Muscle layer of colon (tissue), 2 donors: ENCODE data around the gene AMPD3.

ENCODE experiments used
- H3K27ac ChIP-seq: one replicate; pipeline ENCODE4 v1.7.0; 2013; ENCODE audit warnings: low read depth, mild to moderate bottlenecking, low read length, moderate library complexity
- H3K27me3 ChIP-seq, 2 donors: one replicate each; pipeline ENCODE4 v1.7.0; 2013; ENCODE audit warnings: low read length in 2 of 2, mild to moderate bottlenecking in 2 of 2; ENCODE audit not compliant: insufficient read depth in 2 of 2, control insufficient read depth in 1 of 2
- H3K36me3 ChIP-seq: one replicate; pipeline ENCODE4 v1.7.0; 2013; ENCODE audit warnings: mild to moderate bottlenecking, low read length; ENCODE audit not compliant: insufficient read depth
- H3K4me1 ChIP-seq: one replicate; pipeline ENCODE4 v1.7.0; 2013; ENCODE audit warnings: mild to moderate bottlenecking, low read length; ENCODE audit not compliant: insufficient read depth
- H3K4me3 ChIP-seq, 2 donors: one replicate each; pipeline ENCODE4 v1.7.0; 2013; ENCODE audit warnings: low read length in 2 of 2, low read depth in 1 of 2, mild to moderate bottlenecking in 1 of 2, moderate library complexity in 1 of 2
- H3K9ac ChIP-seq: one replicate; pipeline ENCODE4 v1.7.0; 2013; ENCODE audit warnings: low read length
- H3K9me3 ChIP-seq: one replicate; pipeline ENCODE4 v1.7.0; 2013; ENCODE audit warnings: mild to moderate bottlenecking, low read length
- donor health status: abdominal sarcoma.
- donor health status: Adenocarcinoma of cecum.

The AMPD3 gene

DNA sequence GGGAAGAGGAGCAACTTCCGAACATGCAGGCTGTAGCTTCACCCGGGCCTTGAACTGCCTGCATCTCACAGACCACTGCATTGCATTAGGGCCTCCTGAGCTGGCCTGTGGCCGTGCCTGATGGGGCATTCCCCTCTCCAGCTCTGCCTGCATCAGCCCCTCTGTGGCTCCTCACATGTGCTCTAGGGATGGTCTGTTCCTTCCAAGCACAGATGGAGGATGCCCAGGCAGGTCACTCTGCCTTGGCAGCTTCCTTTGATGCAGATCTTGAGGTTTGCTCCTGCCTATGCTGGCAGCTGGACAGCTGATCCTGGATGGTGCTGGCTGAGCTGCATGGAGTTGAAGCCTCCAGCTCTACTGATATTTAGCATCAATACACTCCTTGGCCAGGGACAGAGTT, 28.5 kb downstream of the AMPD3 start:
- Histone ChIP-seq H3K27ac (no peak overlapping the region), H3K9me3 (no peaks in the 10 kb centered on the region), H3K27me3 (no peaks in the 10 kb centered on the region), H3K9ac (no peak overlapping the region), H3K36me3 (no peaks in the 10 kb centered on the region), H3K4me1 (no peaks in the 10 kb centered on the region), H3K4me3 (no peak overlapping the region)

GRCh38 chr11:10484461-10485180, 29.6 kb downstream of the AMPD3 start:
- H3K4me1 ChIP-seq, result no peaks in the 10 kb centered on the region
- no peaks in the 10 kb centered on the region for H3K9me3 ChIP-seq
- no peak overlapping the region for H3K27ac ChIP-seq
- H3K4me3 ChIP-seq, result no peak overlapping the region
- no peak overlapping the region for H3K9ac ChIP-seq
- no peaks in the 10 kb centered on the region for H3K27me3 ChIP-seq
- H3K36me3 ChIP-seq, result no peaks in the 10 kb centered on the region

DNA sequence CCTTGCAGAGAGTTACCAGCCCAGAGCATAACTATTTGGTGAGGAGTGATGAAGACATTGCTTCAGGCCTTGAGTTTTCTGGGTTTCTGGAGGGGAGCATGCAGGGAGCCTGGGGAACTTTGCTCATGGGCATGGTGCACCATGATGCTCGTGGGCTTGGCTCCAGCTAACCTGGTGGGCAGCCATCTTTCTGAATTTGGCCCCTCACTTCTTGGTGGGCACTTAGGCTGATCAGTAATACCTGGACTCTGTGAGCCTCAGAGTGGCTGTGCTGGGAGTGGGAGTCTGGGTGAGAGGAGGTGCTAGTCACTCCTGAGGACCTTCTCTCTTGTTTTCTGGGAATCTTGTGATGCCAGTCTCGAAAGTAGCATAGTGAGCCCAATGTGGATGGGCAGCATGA, 30.6 kb downstream of the AMPD3 start:
- Histone ChIP-seq H3K4me3 (no peak overlapping the region), H3K9ac (no peak overlapping the region), H3K9me3 (no peaks in the 10 kb centered on the region), H3K27ac (no peak overlapping the region), H3K4me1 (peaks cover 2% of the 10 kb centered on the region), H3K36me3 (no peaks in the 10 kb centered on the region), H3K27me3 (no peaks in the 10 kb centered on the region)

DNA sequence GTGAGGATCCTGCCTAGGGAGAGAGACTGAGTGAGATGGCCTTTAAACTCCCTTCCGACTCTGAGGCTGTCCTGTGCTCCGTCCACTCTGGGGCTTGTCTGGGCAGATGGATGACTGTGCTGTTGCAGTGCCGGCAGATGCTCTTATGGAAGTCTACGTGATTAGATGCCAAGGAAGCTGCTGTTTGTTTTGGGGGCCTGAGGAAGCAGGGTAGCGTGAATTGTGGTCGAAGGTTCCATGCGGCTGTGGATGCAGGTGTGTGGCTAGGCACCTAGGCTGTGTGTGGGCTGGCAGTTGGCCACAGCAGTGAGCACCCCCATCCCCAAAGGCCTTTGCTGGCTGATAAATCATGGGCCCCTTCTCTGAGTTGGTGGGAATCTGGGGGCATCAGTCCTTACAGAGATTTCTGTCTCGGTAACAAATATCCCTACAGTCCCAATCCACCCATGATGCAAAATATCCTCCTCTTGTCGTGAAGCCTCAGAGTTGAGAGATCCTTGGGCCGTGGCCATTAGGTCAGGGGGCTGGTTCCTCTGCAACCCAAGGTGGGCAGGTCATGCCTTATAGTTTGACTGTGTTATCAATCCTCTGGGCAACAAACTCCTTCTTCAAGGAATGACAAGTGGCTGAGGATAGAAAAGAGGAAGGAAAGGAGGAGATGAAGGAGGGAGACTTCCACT, 31.2 kb downstream of the AMPD3 start:
- Histone ChIP-seq H3K27me3 (no peaks in the 10 kb centered on the region), H3K27ac (no peak overlapping the region), H3K36me3 (no peaks in the 10 kb centered on the region), H3K4me3 (no peak overlapping the region), H3K9ac (no peak overlapping the region), H3K4me1 (peaks cover 6% of the 10 kb centered on the region), H3K9me3 (no peaks in the 10 kb centered on the region)

DNA sequence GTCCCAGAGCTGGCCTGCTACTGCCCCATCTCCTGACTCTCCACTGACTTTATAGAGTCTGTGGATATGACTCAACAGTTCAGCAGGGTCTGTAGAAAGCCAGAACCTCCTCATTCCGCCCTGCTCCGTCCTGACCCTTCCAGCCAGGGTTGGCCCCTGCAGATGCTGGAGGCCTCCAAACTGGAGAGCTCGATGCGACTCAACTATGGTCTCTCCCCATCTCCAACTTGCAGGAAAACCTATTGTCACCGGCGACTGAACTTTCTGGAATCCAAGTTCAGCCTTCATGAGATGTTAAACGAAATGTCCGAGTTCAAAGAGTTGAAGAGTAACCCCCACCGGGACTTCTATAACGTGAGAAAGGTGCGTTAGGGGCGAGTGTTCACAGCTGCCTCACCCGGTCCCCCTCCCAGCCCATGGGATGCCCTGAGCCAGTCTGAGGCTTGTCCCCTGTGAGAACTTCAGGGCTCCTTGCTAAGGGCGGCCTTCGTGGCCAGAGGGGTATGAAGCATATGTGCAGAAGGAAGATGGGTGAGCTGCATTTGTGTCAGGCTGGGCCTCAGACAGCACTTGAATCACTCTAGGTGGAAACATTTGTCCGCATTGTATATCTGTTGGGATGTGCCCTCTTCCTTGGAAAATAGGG, 32.1 kb downstream of the AMPD3 start:
- H3K4me1 ChIP-seq, result peaks cover 6% of the 10 kb centered on the region
- H3K4me3 ChIP-seq, result no peak overlapping the region
- no peaks in the 10 kb centered on the region for H3K9me3 ChIP-seq
- no peak overlapping the region for H3K27ac ChIP-seq
- no peaks in the 10 kb centered on the region for H3K36me3 ChIP-seq
- no peaks in the 10 kb centered on the region for H3K27me3 ChIP-seq
- H3K9ac ChIP-seq, result no peak overlapping the region

- Histone ChIP-seq H3K4me1 (peaks cover 6% of the 10 kb centered on the region), H3K27me3 (no peaks in the 10 kb centered on the region), H3K4me3 (no peak overlapping the region), H3K27ac (no peak overlapping the region), H3K36me3 (no peaks in the 10 kb centered on the region), H3K9me3 (no peaks in the 10 kb centered on the region), H3K9ac (no peak overlapping the region)
Measured at GRCh38 chr11:10488121-10488933, 33.3 kb downstream of the AMPD3 start.

GRCh38 chr11:10488934-10489691, 34.0 kb downstream of the AMPD3 start:
- Histone ChIP-seq H3K27ac (no peak overlapping the region), H3K27me3 (no peaks in the 10 kb centered on the region), H3K9me3 (no peaks in the 10 kb centered on the region), H3K4me3 (no peak overlapping the region), H3K36me3 (no peaks in the 10 kb centered on the region), H3K4me1 (peaks cover 6% of the 10 kb centered on the region), H3K9ac (no peak overlapping the region)

GRCh38 chr11:10490032-10490397, 35.0 kb downstream of the AMPD3 start:
- H3K9ac ChIP-seq, result no peak overlapping the region
- H3K27me3 ChIP-seq, result no peaks in the 10 kb centered on the region
- H3K4me1 ChIP-seq, result peaks cover 6% of the 10 kb centered on the region
- no peaks in the 10 kb centered on the region for H3K9me3 ChIP-seq
- H3K27ac ChIP-seq, result no peak overlapping the region
- no peak overlapping the region for H3K4me3 ChIP-seq
- no peaks in the 10 kb centered on the region for H3K36me3 ChIP-seq

DNA sequence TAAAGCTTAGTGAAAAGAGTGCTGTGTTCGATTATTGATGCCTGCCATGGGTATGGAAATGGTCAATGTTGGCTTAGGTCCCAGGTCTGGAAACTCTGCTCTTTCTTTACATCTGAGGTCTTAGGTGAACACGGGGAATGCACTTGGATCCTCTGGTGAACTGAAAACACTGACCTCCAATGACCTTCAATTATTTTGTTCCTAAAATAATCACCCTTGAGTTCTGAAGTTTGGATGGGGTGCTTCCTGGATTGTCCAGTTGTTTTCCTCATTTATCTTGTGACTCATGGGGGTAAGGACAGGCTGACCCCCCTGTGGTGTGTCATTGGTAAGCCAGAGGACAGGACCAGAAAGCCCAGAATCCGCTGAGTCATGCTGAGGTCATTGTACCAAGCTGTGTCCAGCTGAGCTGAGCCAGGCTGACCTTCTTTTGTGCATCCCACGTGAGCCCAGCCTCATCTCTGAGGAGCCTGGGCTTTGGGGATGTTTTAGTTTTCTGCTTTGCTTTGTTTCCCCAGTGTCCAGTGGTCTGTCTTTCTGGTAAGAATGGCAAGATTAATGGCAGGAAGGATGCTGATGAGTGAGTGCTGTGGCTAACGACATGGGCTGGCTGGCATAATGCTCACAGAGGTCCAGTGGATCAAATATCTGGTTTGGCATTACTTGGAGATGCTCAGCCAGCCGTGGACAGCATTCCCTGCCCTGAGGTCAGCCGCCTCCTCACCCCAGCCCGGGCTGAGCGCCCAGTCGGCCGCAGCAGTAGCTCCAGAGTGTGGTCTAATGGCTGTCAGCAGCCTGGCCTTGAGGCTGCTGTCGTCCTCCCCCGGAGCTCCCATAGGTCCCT, 35.6 kb downstream of the AMPD3 start:
- H3K9me3 ChIP-seq, result no peaks in the 10 kb centered on the region
- no peaks in the 10 kb centered on the region for H3K36me3 ChIP-seq
- peaks cover 6% of the 10 kb centered on the region for H3K4me1 ChIP-seq
- H3K4me3 ChIP-seq, result no peak overlapping the region
- H3K27me3 ChIP-seq, result no peaks in the 10 kb centered on the region
- H3K9ac ChIP-seq, result no peak overlapping the region
- no peak overlapping the region for H3K27ac ChIP-seq

GRCh38 chr11:10492084-10492483, 37.0 kb downstream of the AMPD3 start:
- Histone ChIP-seq H3K27me3 (no peaks in the 10 kb centered on the region), H3K4me3 (no peak overlapping the region), H3K36me3 (no peaks in the 10 kb centered on the region), H3K27ac (no peak overlapping the region), H3K4me1 (peaks cover 8% of the 10 kb centered on the region), H3K9me3 (no peaks in the 10 kb centered on the region), H3K9ac (no peak overlapping the region)
